DMS114 treated with DMSO at 0.1 percent for 48 hours (cell line): Measurements from ENCODE around the gene HPCAL1.

ENCODE experiments used
- DNase-seq: peaks from one replicate; lab custom pipeline; 2025; ENCODE audit not compliant: unreplicated experiment; lab: John Stamatoyannopoulos, UW

Gene HPCAL1

DNA sequence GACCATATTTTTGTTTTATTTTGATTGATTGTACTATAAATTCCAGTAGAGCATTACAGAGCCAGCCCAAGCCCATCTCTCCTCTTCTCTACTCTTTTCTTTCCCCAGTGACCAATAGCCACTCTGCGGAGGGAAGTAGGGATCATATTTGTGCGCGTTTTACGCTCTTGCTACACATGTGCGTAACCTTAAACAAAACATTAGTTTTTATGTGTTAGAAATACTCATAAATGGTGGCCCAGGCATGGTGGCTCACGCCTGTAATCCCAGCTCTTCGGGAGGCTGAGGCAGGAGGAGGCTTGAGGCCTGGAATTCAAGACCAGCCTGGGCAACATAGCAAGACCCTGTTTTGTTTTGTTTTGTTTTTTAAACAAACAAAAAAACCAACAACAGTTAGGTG, 31.3 kb downstream of the HPCAL1 start:
- DNase-seq: no peak

DNA sequence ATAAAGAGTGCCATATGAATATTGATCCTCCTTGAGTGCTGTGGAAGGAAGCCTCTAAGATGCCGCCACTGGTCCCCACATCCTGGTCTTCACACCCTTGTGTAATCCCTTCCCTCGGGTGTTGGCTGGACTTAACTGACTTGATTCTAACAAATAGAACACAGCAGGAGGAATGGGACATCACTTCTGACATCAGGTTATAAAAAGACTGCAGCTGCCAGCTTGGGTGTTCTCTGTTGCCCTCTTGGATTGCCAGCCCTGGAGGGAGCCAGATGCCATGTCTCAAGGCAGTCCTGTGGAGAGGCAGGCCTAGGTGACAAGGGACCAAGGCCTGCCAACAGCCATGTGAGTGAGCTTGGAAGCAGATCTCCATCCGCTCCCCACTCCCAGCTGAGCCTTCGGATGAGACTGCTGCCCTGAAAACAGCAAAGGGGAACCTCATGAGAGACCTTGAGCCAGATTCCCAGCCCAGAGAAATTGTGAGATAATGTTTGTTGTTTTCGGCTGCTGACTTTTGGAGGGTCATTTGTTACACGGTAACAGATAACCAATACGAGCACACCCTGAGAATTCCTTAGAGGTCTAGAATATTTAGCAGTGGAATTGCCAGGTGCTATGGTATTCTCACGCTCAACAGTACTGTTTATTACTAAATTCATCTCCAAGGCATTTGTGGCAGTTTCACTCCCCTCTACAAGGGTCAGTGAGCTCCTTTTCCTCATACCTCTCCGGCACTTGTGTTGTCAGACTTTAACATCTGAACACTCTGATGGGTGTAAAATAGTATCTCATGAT, 32.5 kb downstream of the HPCAL1 start:
- DNase-seq: no peak

DNA sequence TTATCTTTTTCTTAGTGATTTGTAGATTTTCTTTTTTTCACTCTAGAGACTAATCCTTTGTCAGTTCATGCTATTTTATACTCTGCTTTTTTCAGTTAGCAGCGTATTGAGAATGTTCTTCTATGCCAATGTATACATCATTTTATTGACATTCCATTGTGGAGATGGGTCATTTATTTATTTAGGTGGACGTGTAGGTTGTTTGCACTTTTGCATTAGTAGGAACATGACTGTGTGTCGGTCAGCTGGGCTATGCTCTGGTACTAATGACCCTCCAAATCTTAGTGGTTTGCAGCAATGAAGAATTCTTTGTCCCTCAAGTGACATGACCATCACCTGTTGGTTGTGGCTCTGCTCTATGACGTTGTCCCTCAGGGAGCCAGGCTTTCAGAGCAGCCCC, 33.6 kb downstream of the HPCAL1 start:
- DNase-seq: no peak

DNA sequence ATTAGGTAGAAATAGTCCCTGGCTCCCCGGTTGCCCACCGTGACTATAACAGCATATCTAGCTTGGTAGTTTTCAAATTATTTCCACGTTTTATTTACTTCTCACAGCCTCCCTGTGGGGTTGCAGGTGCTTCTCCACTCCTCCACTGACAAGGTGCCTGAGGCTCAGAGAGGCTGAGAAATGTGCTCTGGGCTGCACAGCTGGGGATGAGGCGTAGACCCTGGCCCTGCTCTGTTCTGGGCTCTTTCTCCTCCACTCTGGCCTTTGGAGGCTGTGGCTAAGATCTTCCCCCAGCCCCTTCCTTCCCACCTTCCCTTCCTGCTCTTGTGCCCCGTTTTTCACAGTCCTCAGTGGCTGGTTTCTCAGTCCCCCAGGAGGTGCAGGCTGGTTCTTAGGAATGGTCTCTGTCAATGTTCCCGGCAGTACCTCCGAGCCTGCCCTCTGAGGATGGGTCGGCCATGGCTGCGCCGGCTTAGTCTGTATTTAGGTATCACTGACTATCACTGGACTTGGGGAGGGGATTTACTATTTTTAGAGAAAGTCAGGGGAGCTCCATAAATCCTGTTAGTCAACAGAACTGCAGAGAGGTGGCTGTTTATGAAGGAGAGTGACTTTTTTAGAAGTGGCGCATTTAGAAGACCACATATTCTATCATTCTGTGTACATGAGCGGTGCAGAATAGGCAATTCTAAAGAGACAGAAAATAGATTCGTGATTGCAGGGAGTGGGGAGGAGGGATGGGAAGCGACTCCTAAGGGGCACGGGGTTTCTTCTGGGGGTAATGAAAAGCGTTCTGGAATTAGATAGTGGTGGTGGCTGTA, 35.0 kb downstream of the HPCAL1 start:
- no peak for DNase-seq

DNA sequence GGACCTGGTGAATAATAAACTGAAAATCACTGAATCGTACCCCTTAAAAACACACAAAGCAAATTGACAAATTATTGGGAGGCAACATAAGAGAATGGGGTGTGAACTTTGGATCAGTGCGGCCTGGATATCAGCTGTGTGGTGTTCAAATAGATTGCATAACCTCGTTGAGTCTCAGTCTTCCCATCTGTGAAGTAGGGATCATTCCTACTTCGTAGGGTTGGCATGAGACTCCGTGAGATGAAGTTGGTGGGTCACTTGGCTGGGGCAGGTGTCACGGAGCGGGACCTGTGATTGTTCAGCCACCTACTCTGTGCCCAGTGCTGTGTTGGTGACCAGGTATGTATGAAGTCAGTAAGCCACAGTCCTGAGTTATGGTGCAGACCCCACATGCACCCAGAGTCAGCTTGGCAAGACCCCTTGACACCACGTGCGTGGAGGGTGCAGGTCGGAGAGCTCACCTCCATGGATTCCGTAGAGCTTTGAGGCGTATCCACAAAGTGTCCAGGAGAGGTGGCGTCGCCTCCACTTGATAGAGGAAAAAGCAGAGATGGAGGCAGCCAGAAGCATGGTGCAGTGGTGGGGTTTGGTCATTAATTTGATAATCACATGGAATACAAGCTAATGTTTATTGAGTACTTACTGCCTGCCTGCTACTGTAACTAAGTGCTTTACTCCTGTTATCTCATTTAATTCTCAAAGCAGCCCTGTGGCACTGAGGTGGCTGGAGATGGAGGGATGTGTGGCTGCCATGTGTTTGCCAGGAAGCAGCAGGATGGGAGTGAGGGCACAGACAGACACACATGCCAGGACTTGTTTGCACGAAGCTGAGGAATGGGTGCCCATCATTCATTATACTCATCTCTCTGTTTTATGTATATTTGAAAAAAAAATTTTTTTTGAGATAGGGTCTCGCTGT, 35.8 kb downstream of the HPCAL1 start:
- no peak for DNase-seq

DNA sequence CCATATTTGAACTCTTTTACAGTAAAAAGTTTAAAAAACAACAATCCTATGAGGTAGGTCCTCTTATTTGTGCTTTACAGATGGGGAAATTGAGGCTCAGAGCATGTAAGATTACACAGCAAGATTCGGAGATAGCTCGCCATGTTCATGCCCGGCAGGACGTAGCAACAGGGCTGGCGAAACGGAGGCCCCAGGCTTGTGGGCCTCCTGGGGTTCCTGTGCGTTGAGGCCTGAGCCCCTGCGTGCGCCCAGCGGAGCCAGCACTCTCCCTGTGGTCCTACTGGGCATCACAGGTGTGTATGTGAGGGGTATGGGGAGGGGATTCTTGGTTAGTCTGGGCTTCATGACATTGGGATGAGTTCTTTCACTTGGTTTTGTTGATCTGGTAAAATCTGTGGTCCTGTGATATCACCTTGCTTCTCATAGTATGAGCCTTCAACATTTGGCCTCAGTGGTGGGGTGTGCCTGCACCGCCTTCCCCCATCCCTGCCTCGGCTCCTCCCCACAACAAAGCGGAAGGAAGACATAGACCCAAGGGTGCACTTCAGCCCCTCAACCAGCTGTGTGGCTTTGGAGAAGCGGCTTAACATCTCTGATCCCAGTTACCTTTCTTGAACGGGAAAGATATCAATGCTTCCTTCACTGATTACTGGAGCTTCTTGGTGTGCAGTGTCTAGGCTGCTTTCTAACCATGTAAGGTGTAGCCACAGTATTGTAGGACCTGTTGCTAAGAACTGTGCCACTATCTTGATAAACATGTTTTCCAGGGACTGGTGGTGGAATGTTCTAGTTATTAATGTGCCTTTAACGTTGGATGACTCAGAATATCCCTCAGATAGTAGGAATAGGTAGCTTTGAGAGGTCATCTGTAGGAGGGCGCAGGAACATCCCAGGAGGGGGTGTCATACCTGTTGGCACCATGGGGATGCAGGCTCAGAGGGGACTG, 37.2 kb downstream of the HPCAL1 start:
- no peak for DNase-seq

DNA sequence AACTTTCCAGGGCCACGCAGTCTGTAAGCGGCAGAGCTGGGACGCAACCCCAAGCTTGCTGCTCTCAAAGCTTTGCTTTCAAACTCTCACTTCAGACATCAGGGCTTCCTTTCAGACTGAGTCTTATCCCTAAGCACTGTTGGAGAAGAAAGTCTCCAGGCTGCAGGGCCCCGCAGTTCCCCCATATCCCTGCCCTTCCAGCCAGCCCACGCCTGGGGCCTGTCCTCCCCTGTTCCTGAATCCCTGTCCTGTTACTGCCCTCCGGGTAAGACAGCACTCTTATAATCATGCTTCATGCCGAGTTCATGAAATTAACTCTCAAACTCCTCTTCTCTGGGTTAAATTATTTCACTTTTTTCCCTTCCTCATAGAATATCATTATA, 37.9 kb downstream of the HPCAL1 start:
- DNase-seq: no peak

DNA sequence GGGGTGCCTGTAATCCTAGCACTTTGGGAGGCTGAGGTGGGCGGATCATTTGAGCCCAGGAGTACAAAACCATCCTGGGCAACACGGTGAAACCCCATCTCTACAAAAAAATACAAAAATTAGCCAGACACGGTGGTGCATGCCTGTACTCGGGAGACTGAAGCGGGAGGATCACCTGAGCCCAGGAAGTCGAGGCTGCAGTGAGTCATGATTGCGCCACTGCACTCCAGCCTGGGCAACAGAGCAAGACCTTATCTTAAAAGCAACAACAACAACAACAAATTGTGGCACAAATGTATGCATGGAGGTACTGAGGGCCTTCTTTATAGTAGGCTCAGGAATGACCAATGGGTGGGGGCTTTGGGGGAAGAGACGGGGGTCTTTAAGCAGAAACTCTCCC, 38.5 kb downstream of the HPCAL1 start:
- no peak for DNase-seq

DNA sequence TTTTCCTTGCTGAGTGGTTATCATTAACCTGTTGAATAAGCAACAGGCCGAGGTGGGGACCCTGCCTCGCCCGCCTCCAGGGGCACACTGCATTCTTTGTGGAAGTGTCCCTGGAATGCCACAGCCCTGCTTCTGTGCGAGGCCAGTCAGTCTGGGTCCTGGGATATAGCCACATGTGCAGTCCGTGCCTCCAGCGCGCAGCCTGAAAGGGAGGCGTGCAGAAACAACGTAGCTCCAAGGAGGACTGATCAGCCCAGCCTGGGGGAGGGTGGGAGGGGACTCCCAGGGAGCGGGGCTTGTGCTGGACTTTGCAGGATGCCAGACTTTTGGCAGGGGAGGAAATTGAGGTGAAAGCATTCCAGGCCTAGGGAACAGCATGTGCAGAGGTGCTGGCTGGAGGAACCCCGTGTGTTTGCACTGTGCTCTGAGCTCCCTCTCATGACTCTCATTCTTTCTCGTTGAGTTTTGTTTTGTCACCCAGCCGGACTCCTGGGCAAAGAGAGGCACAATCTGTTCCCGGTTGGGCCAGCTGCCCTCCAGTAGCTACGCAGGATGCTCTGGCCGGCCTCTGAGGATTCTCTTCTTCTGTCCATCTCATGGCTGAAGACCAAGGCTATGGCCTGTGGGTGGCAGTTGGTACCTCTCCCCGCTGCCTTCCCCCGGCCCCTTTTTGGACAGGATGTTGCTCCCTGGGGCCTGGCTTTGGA, 39.7 kb downstream of the HPCAL1 start:
- DNase-seq: no peak

DNA sequence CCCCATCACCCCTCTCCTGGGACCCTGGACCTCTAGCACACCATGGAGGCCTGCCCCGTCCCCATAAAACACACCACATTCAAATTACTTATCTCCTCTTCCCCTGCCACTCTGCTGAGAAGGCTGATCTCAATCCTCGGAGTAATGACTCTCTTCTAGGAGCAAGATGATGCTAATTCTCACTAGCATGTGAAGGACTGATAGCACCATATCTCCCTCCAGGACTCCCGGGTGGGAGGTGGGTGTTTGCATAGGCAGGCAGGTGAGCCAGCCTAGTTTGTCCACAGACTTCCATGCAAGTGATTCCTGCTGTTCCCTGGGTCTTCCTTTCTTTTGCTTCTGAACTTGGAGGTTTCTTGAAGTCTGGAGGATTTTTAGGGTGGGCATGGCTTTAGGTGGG, 40.5 kb downstream of the HPCAL1 start:
- no peak for DNase-seq

DNA sequence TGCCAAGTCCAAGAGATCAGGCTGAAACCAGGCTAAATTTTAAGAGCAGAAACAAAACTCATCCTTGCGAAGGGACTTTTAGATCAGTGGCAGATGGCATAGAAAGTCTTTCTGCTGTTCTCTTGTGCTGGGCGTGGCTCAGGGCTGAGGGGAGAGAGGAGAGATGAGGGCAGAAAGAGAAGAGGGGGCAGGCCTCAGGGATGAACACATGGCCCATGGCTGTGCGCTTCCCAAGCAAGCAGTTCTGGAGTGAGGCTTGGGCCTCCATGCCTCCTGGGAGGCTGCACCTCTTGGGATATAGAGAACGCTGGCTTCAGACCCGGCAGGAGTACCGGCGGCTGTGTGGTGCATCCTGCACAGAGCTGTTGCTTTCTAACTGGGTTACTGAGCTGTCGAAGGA, 41.0 kb downstream of the HPCAL1 start:
- no peak for DNase-seq

DNA sequence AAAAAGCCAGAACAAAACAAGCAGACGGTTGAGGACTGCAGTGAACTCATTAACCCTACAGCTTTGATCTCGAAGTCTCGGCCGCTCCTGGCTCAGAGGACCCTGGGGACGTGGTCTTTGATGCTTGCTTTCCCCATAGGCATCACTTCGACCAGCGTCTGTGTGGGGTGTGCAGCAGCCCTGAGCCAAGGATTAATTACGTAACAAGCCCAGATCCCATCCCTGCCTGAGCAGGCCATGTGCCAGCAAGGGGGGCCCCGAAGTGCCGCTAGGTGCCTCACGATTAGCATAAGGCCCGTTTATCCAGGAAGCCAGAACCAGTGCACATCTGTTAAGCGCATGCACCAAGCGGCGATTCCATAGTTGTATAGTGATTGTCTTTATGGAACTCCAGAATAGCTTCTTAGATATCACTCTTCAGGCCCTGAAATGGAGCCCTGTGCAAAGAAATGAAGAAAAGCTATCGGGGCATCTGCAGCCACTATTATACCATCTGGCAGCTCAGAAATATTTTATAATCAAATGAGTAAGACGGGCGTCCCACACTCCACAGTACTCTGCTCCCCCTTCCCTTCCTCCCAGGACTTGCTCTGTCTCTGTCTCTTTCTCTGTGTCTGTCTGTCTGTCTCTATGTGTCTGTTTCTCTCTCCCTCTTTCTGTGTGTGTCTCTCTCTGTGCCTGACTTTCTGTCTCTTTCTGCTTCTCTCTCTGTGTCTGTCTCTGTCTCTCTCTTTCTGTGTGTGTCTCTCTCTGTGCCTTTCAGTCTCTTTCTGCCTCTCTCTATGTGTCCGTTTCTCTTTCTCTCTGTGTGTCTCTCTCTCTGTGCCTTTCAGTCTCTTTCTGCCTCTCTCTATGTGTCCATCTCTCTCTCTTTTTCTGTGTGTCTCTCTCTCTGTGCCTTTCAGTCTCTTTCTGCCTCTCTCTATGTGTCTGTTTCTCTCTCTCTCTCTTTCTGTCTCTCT, 41.7 kb downstream of the HPCAL1 start:
- DNase-seq: no peak

DNA sequence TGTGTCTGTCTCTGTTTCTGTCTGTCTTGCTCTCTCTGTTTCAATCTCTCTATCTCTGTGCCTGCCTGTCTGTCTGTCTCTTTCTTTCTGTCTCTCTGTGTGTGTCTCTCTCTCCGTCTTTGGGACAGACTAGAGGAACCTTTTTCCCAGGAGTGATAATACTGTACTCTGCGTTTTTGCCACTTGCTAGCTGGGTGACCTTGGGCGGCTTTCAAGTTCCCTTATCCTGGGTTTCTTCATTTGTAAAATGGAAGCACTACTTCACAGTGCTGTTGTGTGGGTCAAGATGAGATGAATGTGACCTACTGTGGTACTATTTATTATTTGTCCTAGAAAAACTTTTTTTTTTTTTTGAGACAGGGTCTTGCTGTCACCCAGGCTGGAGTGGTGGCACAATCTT, 42.4 kb downstream of the HPCAL1 start:
- DNase-seq: no peak

DNA sequence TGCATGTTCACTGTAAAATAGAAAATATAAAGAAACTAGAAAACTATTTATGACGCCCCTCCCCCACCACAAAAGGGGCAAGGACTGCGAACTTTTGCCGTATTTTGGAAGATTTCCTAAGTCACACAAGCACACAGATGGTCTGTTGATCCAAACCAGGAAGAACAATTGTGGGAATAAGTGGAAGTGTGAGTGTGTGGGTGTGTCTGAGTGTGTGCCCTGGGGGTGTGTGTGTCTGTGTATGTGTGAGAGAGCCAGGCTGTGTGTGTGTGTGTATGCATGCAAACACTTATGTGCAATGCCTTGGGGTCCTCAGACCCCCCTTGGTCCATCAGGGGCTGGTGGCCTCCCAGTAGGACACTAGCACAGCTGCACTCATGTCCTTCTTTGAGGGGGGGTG, 43.1 kb downstream of the HPCAL1 start:
- DNase-seq: no peak

DNA sequence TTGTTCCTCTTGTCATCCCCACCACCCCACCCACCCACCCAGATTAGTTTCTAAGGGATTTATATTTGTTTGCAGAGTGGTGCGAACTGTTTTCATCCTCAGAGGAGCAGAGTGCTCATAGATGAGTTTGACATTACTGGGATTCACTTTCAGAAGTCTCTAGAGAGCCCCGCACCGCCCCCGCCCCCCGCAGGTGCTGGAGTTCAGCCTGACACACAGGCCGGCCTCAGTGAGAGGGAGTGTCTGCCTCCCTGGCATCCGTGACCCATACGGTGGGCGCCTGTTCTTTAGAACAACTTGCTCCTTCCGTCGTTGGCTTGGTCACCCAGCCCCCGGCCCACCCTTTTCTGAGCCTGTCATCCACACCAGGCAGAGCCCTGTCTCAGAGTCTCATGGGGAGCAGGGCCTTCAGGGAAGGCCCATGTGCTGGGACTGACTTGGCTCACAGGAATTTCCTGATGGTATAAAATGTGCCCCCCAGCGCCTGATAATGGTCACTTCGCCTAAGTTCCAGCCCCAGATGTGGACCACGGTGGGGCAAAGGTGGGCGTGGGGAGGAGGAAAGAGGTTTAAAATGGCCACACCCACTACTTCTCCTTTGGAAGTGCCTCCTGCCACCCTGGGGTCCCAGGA, 44.3 kb downstream of the HPCAL1 start:
- no peak for DNase-seq

DNA sequence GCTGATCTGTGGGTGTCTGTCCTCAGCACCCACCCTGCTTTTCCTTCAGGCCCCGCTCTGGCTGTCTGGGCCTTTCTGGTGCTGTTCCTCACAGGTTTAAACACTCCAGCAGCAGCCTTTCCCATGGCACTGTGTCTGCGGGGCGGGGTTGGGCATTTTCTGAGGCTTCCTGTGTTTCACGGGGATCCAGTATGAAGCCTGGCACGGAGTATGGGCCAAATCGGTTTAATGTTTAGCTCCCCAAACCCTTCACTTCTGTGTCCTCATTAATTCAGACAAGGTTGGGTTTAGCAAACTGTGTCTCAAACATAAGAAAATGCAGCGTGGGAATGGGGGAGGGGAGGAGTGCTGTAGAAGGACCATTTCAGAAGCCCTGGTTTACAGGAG, 44.9 kb downstream of the HPCAL1 start:
- no peak for DNase-seq

DNA sequence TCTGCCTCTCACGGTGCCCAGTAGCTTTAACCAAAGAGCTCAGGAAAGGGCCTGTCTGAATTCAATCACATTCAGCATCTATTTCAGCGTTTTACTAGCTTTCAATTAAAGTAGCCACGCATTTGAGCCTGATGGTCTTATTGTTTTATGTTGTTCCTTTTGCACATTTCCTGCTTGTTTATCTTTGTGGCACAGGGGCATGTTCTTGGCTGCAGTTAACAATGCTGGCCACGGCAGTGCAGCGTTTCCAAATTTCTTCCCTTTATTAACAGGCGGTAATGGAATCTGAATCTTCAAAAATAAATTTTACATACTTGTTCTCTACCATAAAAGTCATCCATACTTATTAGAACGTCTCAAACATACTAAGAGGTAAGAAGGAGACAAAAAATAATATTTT, 46.2 kb downstream of the HPCAL1 start:
- no peak for DNase-seq

DNA sequence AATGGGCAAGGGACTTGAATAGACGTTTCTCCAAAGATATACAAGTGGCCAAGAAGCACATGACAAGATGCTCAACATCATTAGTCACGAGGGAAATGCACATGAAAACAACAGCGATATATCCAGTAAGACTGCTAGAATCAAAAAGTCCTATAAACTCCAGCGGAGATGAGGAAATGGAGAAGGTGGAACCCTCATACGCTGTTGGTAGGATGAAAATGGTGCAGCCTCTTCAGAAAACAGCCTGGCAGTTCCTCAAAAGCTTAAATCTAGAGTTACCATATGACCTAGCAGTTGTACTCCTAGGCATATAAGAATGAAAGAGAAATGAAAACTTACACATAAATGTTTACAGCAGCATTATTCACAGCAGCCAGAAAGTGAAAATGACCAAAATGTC, 48.1 kb downstream of the HPCAL1 start:
- DNase-seq: no peak
